Panc1 (cell line): ENCODE data around the gene TMEM37. TPM values are rescaled to one million over a fixed set of nuclear protein-coding genes. Genes with fewer than 3 reads are reported as not detected.

Experiments
- ATAC-seq: fragments of 200-7000 bp; cut with Tn5 transposase; 2 replicates; pipeline ENCODE4 v1.9.1; 2020; ENCODE audit warnings: mild to moderate bottlenecking, moderate library complexity
- BruUV-seq: library from RNA; stranded (reverse); fragments of 400-500 nt; replicated peaks from 2 replicates; lab custom pipeline; 2021; lab: Mats Ljungman, UMichigan
- CTCF ChIA-PET: fragments of 300-600 bp; sonication (Branson Sonifier 250); formaldehyde crosslinking; loops from one replicate; lab custom pipeline; 2022; ENCODE audit warnings: antibody characterized with exemption; lab: Charles Lee
- POLR2A ChIA-PET: fragments of 300-600 bp; sonication (Branson Sonifier 250); formaldehyde crosslinking; loops from one replicate; lab custom pipeline; 2022; ENCODE audit warnings: antibody characterized with exemption; lab: Charles Lee
- DNase-seq: peaks from one replicate; pipeline ENCODE4 v3.0.0-alpha.2; 2010; ENCODE audit warnings: low read depth, low spot score
- H3K27ac ChIP-seq: 2 replicates; pipeline ENCODE4 v1.5.1; 2011; ENCODE audit warnings: mild to moderate bottlenecking, low read length, inconsistent platforms
- H3K27me3 ChIP-seq: fragments of 200-500 bp; sonication (Bioruptor generic); 2 replicates; pipeline ENCODE4 v1.6.0; 2014; ENCODE audit warnings: low read length, inconsistent platforms; ENCODE audit not compliant: control insufficient read depth, insufficient read depth
- H3K36me3 ChIP-seq: fragments of 200-500 bp; sonication (Bioruptor generic); 2 replicates; pipeline ENCODE4 v1.5.1; 2014; ENCODE audit warnings: inconsistent platforms, mild to moderate bottlenecking, low read length, moderate library complexity; ENCODE audit not compliant: control insufficient read depth, insufficient read depth
- H3K4me1 ChIP-seq: 2 replicates; pipeline ENCODE4 v1.5.1; 2011; ENCODE audit warnings: inconsistent platforms, mild to moderate bottlenecking, low read length, moderate library complexity; ENCODE audit not compliant: control insufficient read depth, insufficient read depth
- H3K4me3 ChIP-seq, 2 experiments: 2 replicates each; pipeline ENCODE4 v1.5.1; 2011 to 2012; ENCODE audit warnings: low read depth in 2 of 2, low read length in 2 of 2, mild to moderate bottlenecking in 2 of 2, inconsistent platforms in 1 of 2, moderate library complexity in 1 of 2
- H3K9me3 ChIP-seq: fragments of 200-500 bp; sonication (Bioruptor generic); 2 replicates; pipeline ENCODE4 v1.5.1; 2014; ENCODE audit warnings: low read depth, mild to moderate bottlenecking, inconsistent platforms, low read length, moderate library complexity; ENCODE audit not compliant: control insufficient read depth, insufficient read depth
- POLR2AphosphoS5 ChIP-seq: IDR thresholded peaks from 2 replicates; pipeline ENCODE4 v1.6.1; 2012; ENCODE audit warnings: mild to moderate bottlenecking, low read depth, low read length, moderate library complexity
- SIN3A ChIP-seq: IDR thresholded peaks from 2 replicates; pipeline ENCODE4 v1.6.1; 2012; ENCODE audit warnings: low read depth, mild to moderate bottlenecking, low read length, moderate library complexity, borderline replicate concordance; ENCODE audit not compliant: insufficient read depth
- TCF7L2 ChIP-seq: IDR thresholded peaks from 2 replicates; pipeline ENCODE4 v1.6.1; 2011; ENCODE audit warnings: mild to moderate bottlenecking, low read depth, low read length, inconsistent platforms
- in situ Hi-C: cut with HindIII; loops from 2 replicates; pipeline ENCODE4 v1.10.0; 2016; ENCODE audit warnings: low sequenced_read_pairs, low pct_unique_long_range_greater_than_20kb
- intact Hi-C: fragments of 100-400 bp; cut with micrococcal nuclease; formaldehyde crosslinking; loops from one replicate; pipeline ENCODE4 v1.10.0; 2022; ENCODE audit not compliant: unreplicated experiment
- total RNA-seq: library from RNA; stranded (reverse); gene quantifications from one replicate; pipeline ENCODE4 v1.2.1, GENCODE V29; 2021; ENCODE audit not compliant: unreplicated experiment
- TF ChIP-seq, protein P1 (sequence below): fragments of 450-650 bp; IDR thresholded peaks from 2 replicates; pipeline ENCODE4 v1.5.1; 2017; ENCODE audit warnings: mild to moderate bottlenecking
- TF ChIP-seq, protein P2 (sequence below), 2 experiments: IDR thresholded peaks; 2 replicates each; pipeline ENCODE4 v1.6.1; 2011 to 2012; ENCODE audit warnings: low read depth in 2 of 2, control low read depth in 1 of 2, low read length in 1 of 2, mild to moderate bottlenecking in 1 of 2, moderate library complexity in 1 of 2; ENCODE audit not compliant: insufficient read depth in 1 of 2

The TMEM37 gene
- total RNA-seq, 1 experiment from 2014 or later = 0.28 TPM

DNA sequence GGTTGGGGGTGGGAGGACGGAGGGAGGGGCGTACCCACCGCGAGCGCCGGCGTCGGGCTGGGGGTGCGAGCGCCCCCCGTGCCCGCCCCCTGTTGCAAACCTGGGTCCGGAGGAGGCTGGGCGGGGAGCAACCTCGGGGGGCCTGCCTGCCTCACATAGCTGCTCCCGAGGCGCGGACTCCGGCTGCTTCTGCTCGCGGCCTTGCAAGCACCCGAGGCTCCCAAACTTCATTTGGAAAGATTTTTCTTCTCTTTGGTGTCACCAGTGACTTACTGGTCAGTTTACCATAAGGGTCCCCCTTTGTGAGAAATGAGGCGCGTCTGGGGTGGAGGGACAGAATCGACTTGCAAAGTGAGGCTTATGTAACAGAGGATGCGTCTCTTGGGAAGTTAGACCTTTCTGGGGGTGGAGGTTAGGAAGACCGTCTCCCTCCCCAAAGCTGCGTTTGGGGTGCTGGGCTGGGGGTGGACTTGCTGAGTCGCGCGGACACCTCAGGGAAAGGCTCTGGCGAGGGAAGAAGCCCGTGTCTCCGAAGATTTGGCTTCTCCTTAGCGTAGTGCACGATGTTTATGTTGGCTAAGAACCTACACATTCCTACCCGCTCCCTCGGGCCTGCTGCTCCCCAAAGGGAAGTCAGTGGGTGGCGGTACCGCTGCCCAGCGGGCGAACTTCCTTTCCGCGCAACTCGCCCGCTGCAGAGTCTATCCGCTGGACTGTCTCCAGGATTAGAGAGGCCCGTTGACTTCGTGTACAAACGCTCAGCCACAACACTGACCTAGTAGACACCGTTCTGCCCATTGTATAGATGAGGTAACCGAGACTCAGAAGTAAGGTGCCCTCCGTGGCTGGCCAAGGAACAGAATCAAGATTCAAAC, 559 bp downstream of the TMEM37 start:
- POLR2A ChIA-PET = no interaction called here
- H3K27me3 ChIP-seq = peaks cover 11% of the 10 kb centered on the region; the same call in 1 of the 2 replicates
- no peak for DNase-seq
- no TSS peak for BruUV-seq
- no peaks in the 10 kb centered on the region for H3K36me3 ChIP-seq
- H3K9me3 ChIP-seq = no peaks in the 10 kb centered on the region
- H3K27ac ChIP-seq = no peak overlapping the region
- no peak for TF ChIP-seq SIN3A
- TF ChIP-seq, protein P1, sequence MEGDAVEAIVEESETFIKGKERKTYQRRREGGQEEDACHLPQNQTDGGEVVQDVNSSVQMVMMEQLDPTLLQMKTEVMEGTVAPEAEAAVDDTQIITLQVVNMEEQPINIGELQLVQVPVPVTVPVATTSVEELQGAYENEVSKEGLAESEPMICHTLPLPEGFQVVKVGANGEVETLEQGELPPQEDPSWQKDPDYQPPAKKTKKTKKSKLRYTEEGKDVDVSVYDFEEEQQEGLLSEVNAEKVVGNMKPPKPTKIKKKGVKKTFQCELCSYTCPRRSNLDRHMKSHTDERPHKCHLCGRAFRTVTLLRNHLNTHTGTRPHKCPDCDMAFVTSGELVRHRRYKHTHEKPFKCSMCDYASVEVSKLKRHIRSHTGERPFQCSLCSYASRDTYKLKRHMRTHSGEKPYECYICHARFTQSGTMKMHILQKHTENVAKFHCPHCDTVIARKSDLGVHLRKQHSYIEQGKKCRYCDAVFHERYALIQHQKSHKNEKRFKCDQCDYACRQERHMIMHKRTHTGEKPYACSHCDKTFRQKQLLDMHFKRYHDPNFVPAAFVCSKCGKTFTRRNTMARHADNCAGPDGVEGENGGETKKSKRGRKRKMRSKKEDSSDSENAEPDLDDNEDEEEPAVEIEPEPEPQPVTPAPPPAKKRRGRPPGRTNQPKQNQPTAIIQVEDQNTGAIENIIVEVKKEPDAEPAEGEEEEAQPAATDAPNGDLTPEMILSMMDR = no peak
- ATAC-seq = peak; percentile 33; the same call in 1 of the 2 replicates
- no peaks in the 10 kb centered on the region; the same call in 1 of the 2 replicates for H3K4me1 ChIP-seq
- in situ Hi-C loops = no loop called here
- CTCF ChIA-PET = interaction anchor here (0.5 kb wide), 1 partner anchor 24 kb away, joined by 6 read pairs; no protein-coding TSS in a partner anchor
- intact Hi-C loops = no loop called here
- H3K4me3 ChIP-seq = peak overlapping the region in 1 of 2 experiments; percentile 44; a peak in 3 of 4 replicates

DNA sequence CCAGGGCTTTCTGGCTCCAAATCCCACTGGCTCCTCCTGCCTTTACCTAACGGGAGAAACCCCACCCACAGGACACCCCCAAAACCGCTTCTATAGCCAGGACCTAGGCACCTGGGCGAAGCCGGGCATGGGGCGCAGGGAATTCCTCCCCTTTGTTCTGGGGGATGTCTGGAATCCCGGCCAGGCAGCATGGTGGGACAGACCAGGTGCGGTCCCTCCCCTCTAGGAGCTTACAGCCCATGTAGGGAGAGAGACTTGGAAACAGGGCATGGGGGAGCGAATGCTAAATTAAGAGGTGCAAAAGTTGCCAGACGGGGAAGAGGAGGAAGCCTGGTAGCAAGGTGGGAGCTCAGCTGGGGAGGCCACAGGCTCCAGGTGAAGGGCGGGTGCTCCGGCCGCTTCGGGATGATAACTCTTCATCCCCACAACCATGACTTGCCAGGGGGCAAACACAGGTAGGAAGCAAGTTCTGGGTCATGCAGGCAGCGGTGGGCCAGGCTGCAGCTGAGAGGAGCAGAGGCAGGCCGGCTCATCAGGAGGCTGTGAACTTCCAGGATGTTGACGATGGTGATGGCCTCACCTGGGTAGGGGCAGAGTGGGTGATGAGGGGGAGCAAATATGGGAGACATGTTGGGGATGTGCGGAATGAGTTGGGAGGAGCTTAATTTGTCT, 1.3 kb downstream of the TMEM37 start:
- CTCF ChIA-PET = interaction anchor here (0.5 kb wide), 1 partner anchor 246 kb away, joined by 8 read pairs; the partner anchor contains the start of gene TMEM177
- ATAC-seq = no peak
- intact Hi-C loops (no loop called here), in situ Hi-C loops (no loop called here)
- no peak for DNase-seq
- H3K4me3 ChIP-seq = no peak overlapping the region
- no peaks in the 10 kb centered on the region for H3K9me3 ChIP-seq
- TF ChIP-seq SIN3A = no peak
- TF ChIP-seq, protein P1 = no peak
- no peak for TF ChIP-seq POLR2AphosphoS5
- no peak for TF ChIP-seq TCF7L2
- TF ChIP-seq, protein P2, sequence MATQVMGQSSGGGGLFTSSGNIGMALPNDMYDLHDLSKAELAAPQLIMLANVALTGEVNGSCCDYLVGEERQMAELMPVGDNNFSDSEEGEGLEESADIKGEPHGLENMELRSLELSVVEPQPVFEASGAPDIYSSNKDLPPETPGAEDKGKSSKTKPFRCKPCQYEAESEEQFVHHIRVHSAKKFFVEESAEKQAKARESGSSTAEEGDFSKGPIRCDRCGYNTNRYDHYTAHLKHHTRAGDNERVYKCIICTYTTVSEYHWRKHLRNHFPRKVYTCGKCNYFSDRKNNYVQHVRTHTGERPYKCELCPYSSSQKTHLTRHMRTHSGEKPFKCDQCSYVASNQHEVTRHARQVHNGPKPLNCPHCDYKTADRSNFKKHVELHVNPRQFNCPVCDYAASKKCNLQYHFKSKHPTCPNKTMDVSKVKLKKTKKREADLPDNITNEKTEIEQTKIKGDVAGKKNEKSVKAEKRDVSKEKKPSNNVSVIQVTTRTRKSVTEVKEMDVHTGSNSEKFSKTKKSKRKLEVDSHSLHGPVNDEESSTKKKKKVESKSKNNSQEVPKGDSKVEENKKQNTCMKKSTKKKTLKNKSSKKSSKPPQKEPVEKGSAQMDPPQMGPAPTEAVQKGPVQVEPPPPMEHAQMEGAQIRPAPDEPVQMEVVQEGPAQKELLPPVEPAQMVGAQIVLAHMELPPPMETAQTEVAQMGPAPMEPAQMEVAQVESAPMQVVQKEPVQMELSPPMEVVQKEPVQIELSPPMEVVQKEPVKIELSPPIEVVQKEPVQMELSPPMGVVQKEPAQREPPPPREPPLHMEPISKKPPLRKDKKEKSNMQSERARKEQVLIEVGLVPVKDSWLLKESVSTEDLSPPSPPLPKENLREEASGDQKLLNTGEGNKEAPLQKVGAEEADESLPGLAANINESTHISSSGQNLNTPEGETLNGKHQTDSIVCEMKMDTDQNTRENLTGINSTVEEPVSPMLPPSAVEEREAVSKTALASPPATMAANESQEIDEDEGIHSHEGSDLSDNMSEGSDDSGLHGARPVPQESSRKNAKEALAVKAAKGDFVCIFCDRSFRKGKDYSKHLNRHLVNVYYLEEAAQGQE (IDR thresholded peaks at IDR 0.05; ENCODE audit: insufficient read depth in 1 of 2, low read depth in 2 of 2, low read length in 1 of 2) = no peak
- no peaks in the 10 kb centered on the region; the same call in 1 of the 2 replicates for H3K4me1 ChIP-seq
- no TSS peak for BruUV-seq
- no peaks in the 10 kb centered on the region for H3K36me3 ChIP-seq
- POLR2A ChIA-PET = no interaction called here
- no peak overlapping the region for H3K27ac ChIP-seq
- peaks cover 7% of the 10 kb centered on the region; the same call in 1 of the 2 replicates for H3K27me3 ChIP-seq
